Upper lobe of right lung (tissue), 1 donor: ENCODE data around the gene SRGAP1. TPM values are rescaled to one million over a fixed set of nuclear protein-coding genes. Genes with fewer than 3 reads are reported as not detected.

Source experiments
- ATAC-seq: fragments of 200-7000 bp; cut with Tn5 transposase; one replicate; pipeline ENCODE4 v1.9.1; 2020; ENCODE audit warnings: mild to moderate bottlenecking, moderate library complexity
- DNase-seq: peaks from one replicate; pipeline ENCODE4 v3.0.0-alpha.2; 2020
- H3K27ac ChIP-seq: fragments of 200-600 bp; one replicate; pipeline ENCODE4 v1.8.0; 2022
- H3K27me3 ChIP-seq: fragments of 200-600 bp; one replicate; pipeline ENCODE4 v1.8.0; 2022; ENCODE audit warnings: mild to moderate bottlenecking
- H3K36me3 ChIP-seq: fragments of 200-600 bp; one replicate; pipeline ENCODE4 v1.8.0; 2022
- H3K4me1 ChIP-seq: fragments of 200-600 bp; one replicate; pipeline ENCODE4 v1.8.0; 2022
- H3K4me3 ChIP-seq: fragments of 200-600 bp; one replicate; pipeline ENCODE4 v1.8.0; 2022; ENCODE audit warnings: mild to moderate bottlenecking
- H3K9me3 ChIP-seq: fragments of 200-600 bp; one replicate; pipeline ENCODE4 v1.8.0; 2022
- CTCF ChIP-seq: fragments of 200-600 bp; IDR thresholded peaks from one replicate; pipeline ENCODE4 v1.8.0; 2022; ENCODE audit warnings: antibody characterized with exemption
- intact Hi-C: fragments of 100-400 bp; cut with DNase I; formaldehyde crosslinking; loops from one replicate; pipeline ENCODE4 v1.11.0; 2022
- total RNA-seq: library from RNA; stranded (reverse); fragmentation: NEBNext Ultra II Directional; extraction: Animal tissue kit (Norgen Biotek cat#: 25700); gene quantifications from one replicate; pipeline ENCODE4 v1.2.1, GENCODE V29; 2021
- donor health status: DM: no; HTN: yes; CAD: no; lungs with severe emphysema.

The SRGAP1 gene
- total RNA-seq, 1 donor from 2014 or later: 11.4 TPM

- DNase-seq (no peak), ATAC-seq (peak; percentile 10)
- intact Hi-C loops: no loop called here
- no peak for TF ChIP-seq CTCF
- Histone ChIP-seq H3K4me3 (no peak overlapping the region), H3K4me1 (no peaks in the 10 kb centered on the region), H3K36me3 (no peaks in the 10 kb centered on the region), H3K27me3 (no peaks in the 10 kb centered on the region), H3K27ac (no peak overlapping the region), H3K9me3 (no peaks in the 10 kb centered on the region)
Observed at GRCh38 chr12:63823040-63823439, 21.5 kb upstream of the SRGAP1 start.

- ATAC-seq (peak; percentile 80), DNase-seq (no peak)
- H3K36me3 ChIP-seq: no peaks in the 10 kb centered on the region
- intact Hi-C loops: no loop called here
- H3K4me1 ChIP-seq: no peaks in the 10 kb centered on the region
- H3K27ac ChIP-seq: no peak overlapping the region
- H3K9me3 ChIP-seq: no peaks in the 10 kb centered on the region
- peak; percentile 80 for TF ChIP-seq CTCF
- H3K27me3 ChIP-seq: no peaks in the 10 kb centered on the region
- H3K4me3 ChIP-seq: no peak overlapping the region
Observed at GRCh38 chr12:63826006-63826585, 18.4 kb upstream of the SRGAP1 start.

- intact Hi-C loops: no loop called here
- no peak overlapping the region for H3K4me3 ChIP-seq
- TF ChIP-seq CTCF: no peak
- H3K27ac ChIP-seq: no peak overlapping the region
- no peaks in the 10 kb centered on the region for H3K4me1 ChIP-seq
- H3K27me3 ChIP-seq: no peaks in the 10 kb centered on the region
- H3K9me3 ChIP-seq: no peaks in the 10 kb centered on the region
- ATAC-seq (no peak), DNase-seq (no peak)
- no peaks in the 10 kb centered on the region for H3K36me3 ChIP-seq
Observed at GRCh38 chr12:63828867-63829266, 15.6 kb upstream of the SRGAP1 start.

- H3K4me3 ChIP-seq: no peak overlapping the region
- no peaks in the 10 kb centered on the region for H3K36me3 ChIP-seq
- ATAC-seq (no peak), DNase-seq (no peak)
- no peaks in the 10 kb centered on the region for H3K4me1 ChIP-seq
- no peaks in the 10 kb centered on the region for H3K27me3 ChIP-seq
- TF ChIP-seq CTCF: no peak
- intact Hi-C loops: loop anchor here (5.0 kb wide), 1 partner anchor 421 kb away; no protein-coding TSS in a partner anchor
- H3K27ac ChIP-seq: no peak overlapping the region
- H3K9me3 ChIP-seq: no peaks in the 10 kb centered on the region
Observed at GRCh38 chr12:63836046-63836445, 8.5 kb upstream of the SRGAP1 start.

GRCh38 chr12:63836936-63837335 is 7.6 kb upstream of the SRGAP1 start:
- TF ChIP-seq CTCF: no peak
- no peaks in the 10 kb centered on the region for H3K36me3 ChIP-seq
- intact Hi-C loops: loop anchor here (5.0 kb wide), 1 partner anchor 420 kb away; no protein-coding TSS in a partner anchor
- H3K27ac ChIP-seq: no peak overlapping the region
- no peak for DNase-seq
- no peak for ATAC-seq
- H3K9me3 ChIP-seq: no peaks in the 10 kb centered on the region
- no peaks in the 10 kb centered on the region for H3K27me3 ChIP-seq
- H3K4me1 ChIP-seq: no peaks in the 10 kb centered on the region
- H3K4me3 ChIP-seq: no peak overlapping the region

GRCh38 chr12:63838411-63838810 is 6.1 kb upstream of the SRGAP1 start:
- ATAC-seq: no peak
- no peak overlapping the region for H3K27ac ChIP-seq
- no peak for TF ChIP-seq CTCF
- no peaks in the 10 kb centered on the region for H3K9me3 ChIP-seq
- H3K4me1 ChIP-seq: no peaks in the 10 kb centered on the region
- H3K27me3 ChIP-seq: no peaks in the 10 kb centered on the region
- intact Hi-C loops: loop anchor here (5.0 kb wide), 1 partner anchor 419 kb away; no protein-coding TSS in a partner anchor
- H3K36me3 ChIP-seq: no peaks in the 10 kb centered on the region
- no peak for DNase-seq
- no peak overlapping the region for H3K4me3 ChIP-seq
